ENCODE measurements around the gene TFEB. TPM values are rescaled to one million over a fixed set of nuclear protein-coding genes. Genes with fewer than 3 reads are reported as not detected.

TFEB gene
- total and polyA plus RNA-seq, 2 donors (not counting 3 experiments of a cell fraction or from before 2014, with no cell fraction given) = 4.9 to 6.6 TPM

GRCh38 chr6:41746107-41746506, 10.7 kb upstream of the TFEB start:
- POLR2A ChIA-PET = no interaction called here
- Histone ChIP-seq H3K4me3 (replicated peaks in 1 of 3; ENCODE audit: insufficient read depth in 1 of 3, low read depth in 1 of 3, low read length in 3 of 3) (no peak overlapping the region), H3K79me2 (ENCODE audit: control insufficient read depth, insufficient read depth, low read length) (no peaks in the 10 kb centered on the region), H3K9me1 (replicated peaks; ENCODE audit: control insufficient read depth, extremely low read depth, insufficient read depth, low read length) (no peaks in the 10 kb centered on the region), H3K9me3 (replicated peaks; ENCODE audit: control insufficient read depth, insufficient read depth, low read length) (no peaks in the 10 kb centered on the region), H3K27me3 (ENCODE audit: control insufficient read depth in 2 of 2, insufficient read depth in 2 of 2, low read length in 2 of 2) (peaks cover 0 to 3% of the 10 kb centered on the region in 2 experiments), H3K4me1 (ENCODE audit: control insufficient read depth, extremely low read depth, insufficient read depth, low read length) (no peaks in the 10 kb centered on the region), H2AFZ (ENCODE audit: low read depth, low read length) (no peak overlapping the region), H3K4me2 (ENCODE audit: insufficient read depth, low read length) (no peak overlapping the region), H4K20me1 (replicated peaks; ENCODE audit: control insufficient read depth, extremely low read depth, insufficient read depth, low read length) (no peaks in the 10 kb centered on the region), H3K36me3 (ENCODE audit: control insufficient read depth in 2 of 2, extremely low read depth in 1 of 2, insufficient read depth in 2 of 2, low read length in 2 of 2) (no peaks in the 10 kb centered on the region), H3K9ac (replicated peaks; ENCODE audit: extremely low read depth, insufficient read depth, low read length) (no peak overlapping the region), H3K27ac (ENCODE audit: insufficient read depth, low read depth, low read length) (no peak overlapping the region)
- intact Hi-C loops (cut with micrococcal nuclease) = no loop called here
- CTCF ChIA-PET = interaction anchor here (1.2 kb wide), 1 partner anchor 12 kb away, joined by 4 read pairs; no protein-coding TSS in a partner anchor
- no peak for DNase-seq (ENCODE audit: low read depth, low spot score)
- no peak for FAIRE-seq
- dilution Hi-C loops (cut with MboI; ENCODE audit: extremely low pct_ligation_motif_present, low sequenced_read_pairs) = no loop called here
- no TSS peak for BruUV-seq (replicated peaks)
- TF ChIP-seq FOS (IDR thresholded peaks at IDR 0.05; ENCODE audit: borderline replicate concordance, insufficient read depth, low read length) (no peak), CTCF (IDR thresholded peaks at IDR 0.05; ENCODE audit: extremely low read depth in 1 of 2, insufficient read depth in 1 of 2, low read depth in 1 of 2, low read length in 2 of 2) (no peak), GATA2 (IDR thresholded peaks at IDR 0.05; ENCODE audit: insufficient read depth, insufficient read length, low read depth, low read length) (no peak), POLR2A (IDR thresholded peaks at IDR 0.05; ENCODE audit: low read depth, low read length) (no peak), JUN (IDR thresholded peaks at IDR 0.05; ENCODE audit: borderline replicate concordance, insufficient read depth, insufficient read length, low read depth) (no peak), POLR2AphosphoS5 (IDR thresholded peaks at IDR 0.05; ENCODE audit: insufficient read depth, low read depth, low read length) (no peak), EZH2 (IDR thresholded peaks at IDR 0.05; ENCODE audit: borderline replicate concordance, low read depth, low read length, severe bottlenecking) (no peak), MAX (IDR thresholded peaks at IDR 0.05; ENCODE audit: insufficient read depth, insufficient read length) (no peak)

Data from endothelial cell of umbilical vein (primary cell).